B cell (primary cell): Measurements from ENCODE around the gene MKRN1. TPM values are rescaled to one million over a fixed set of nuclear protein-coding genes. Genes with fewer than 3 reads are reported as not detected.

ENCODE experiments used
- ATAC-seq: fragments of 200-7000 bp; cut with Tn5 transposase; one replicate; pipeline ENCODE4 v1.10.0; 2021; ENCODE audit warnings: low read depth, mild to moderate bottlenecking, moderate number of reproducible peaks, moderate library complexity
- CTCF ChIA-PET: fragments of 350-600 bp; sonication (Branson Sonifier 250); formaldehyde crosslinking; loops from one replicate; lab custom pipeline; 2021; ENCODE audit warnings: antibody characterized with exemption, inconsistent platforms; lab: Charles Lee
- POLR2A ChIA-PET: fragments of 350-600 bp; sonication (Branson Sonifier 250); formaldehyde crosslinking; loops from one replicate; lab custom pipeline; 2021; ENCODE audit warnings: antibody characterized with exemption; lab: Charles Lee
- DNase-seq: peaks from one replicate; pipeline ENCODE4 v3.0.0; 2013
- H2AFZ ChIP-seq: 2 replicates; pipeline ENCODE4 v1.6.1; 2012; ENCODE audit warnings: mild to moderate bottlenecking, low read depth, low read length; ENCODE audit not compliant: insufficient read depth, poor library complexity, severe bottlenecking
- H3K27ac ChIP-seq, 2 donors: 1 replicate in 1 of 2; 2 replicates in 1 of 2; pipeline ENCODE4 v1.5.1; 2012 to 2013; ENCODE audit warnings: low read length in 2 of 2, mild to moderate bottlenecking in 2 of 2, moderate library complexity in 1 of 2
- H3K27me3 ChIP-seq, 4 experiments: fragments of 200-600 bp in 1 of 4; sonication (generic) in 1 of 4; replicated peaks in 1 of 4; 1 replicate in 2 of 4; 2 replicates in 2 of 4; pipeline versions ENCODE4 v1.6.1 to v1.7.0; 2013 to 2016; ENCODE audit warnings: low read length in 3 of 4, mild to moderate bottlenecking in 2 of 4, mixed read lengths in 1 of 4, moderate library complexity in 1 of 4; ENCODE audit not compliant: insufficient read depth in 4 of 4, control insufficient read depth in 3 of 4; ENCODE audit errors: control extremely low read depth in 1 of 4
- H3K36me3 ChIP-seq, 2 experiments: replicated peaks in 1 of 2; 1 replicate in 1 of 2; 2 replicates in 1 of 2; pipeline versions ENCODE4 v1.6.1 to v1.7.1; 2013; ENCODE audit warnings: low read length in 1 of 2; ENCODE audit not compliant: insufficient read depth in 2 of 2, control insufficient read depth in 1 of 2; ENCODE audit errors: control extremely low read depth in 1 of 2, extremely low read depth in 1 of 2
- H3K4me1 ChIP-seq, 2 donors: fragments of 200-600 bp in 1 of 2; sonication (generic) in 1 of 2; 1 replicate in 1 of 2; 2 replicates in 1 of 2; pipeline versions ENCODE4 v1.5.1 to v1.6.1; 2013 to 2017; ENCODE audit warnings: low read length in 2 of 2; ENCODE audit not compliant: control insufficient read depth in 2 of 2, insufficient read depth in 2 of 2
- H3K4me2 ChIP-seq: replicated peaks from 2 replicates; pipeline ENCODE3; 2012; ENCODE audit warnings: mild to moderate bottlenecking, low read depth, low read length; ENCODE audit not compliant: poor library complexity, severe bottlenecking
- H3K4me3 ChIP-seq, 5 experiments: fragments of 200-600 bp in 1 of 5; sonication (generic) in 1 of 5; 1 replicate in 3 of 5; 2 replicates in 2 of 5; pipeline versions ENCODE4 v1.5.1 to v1.7.0; 2011 to 2016; ENCODE audit warnings: low read length in 4 of 5, mild to moderate bottlenecking in 4 of 5, low read depth in 2 of 5, control low read depth in 1 of 5, moderate library complexity in 1 of 5; ENCODE audit not compliant: insufficient read depth in 1 of 5; ENCODE audit errors: control extremely low read depth in 1 of 5, extremely low read depth in 1 of 5
- H3K79me2 ChIP-seq: fragments of 200-600 bp; sonication (generic); one replicate; pipeline ENCODE4 v1.6.0; 2016; ENCODE audit warnings: low read length; ENCODE audit not compliant: control insufficient read depth, insufficient read depth
- H3K9ac ChIP-seq: fragments of 200-600 bp; sonication (generic); 2 replicates; pipeline ENCODE4 v1.6.1; 2017; ENCODE audit warnings: mild to moderate bottlenecking, low read length, moderate library complexity
- H3K9me3 ChIP-seq, 3 donors: one replicate each; pipeline versions ENCODE4 v1.6.1 to v1.7.1; 2013; ENCODE audit warnings: low read length in 2 of 3; ENCODE audit not compliant: control insufficient read depth in 2 of 3, insufficient read depth in 1 of 3; ENCODE audit errors: control extremely low read depth in 1 of 3
- H4K20me1 ChIP-seq: 2 replicates; pipeline ENCODE4 v1.6.0; 2012; ENCODE audit warnings: mild to moderate bottlenecking, low read length; ENCODE audit not compliant: insufficient read depth, control insufficient read depth, poor library complexity, severe bottlenecking
- H3K27ac Mint-ChIP-seq: one replicate; pipeline ENCODE4 v1.8.0; 2021; ENCODE audit warnings: mixed read lengths
- H3K27me3 Mint-ChIP-seq: one replicate; pipeline ENCODE4 v1.8.0; 2021; ENCODE audit warnings: mixed read lengths
- H3K4me1 Mint-ChIP-seq: one replicate; pipeline ENCODE4 v1.8.0; 2021; ENCODE audit warnings: mixed read lengths
- H3K4me3 Mint-ChIP-seq: one replicate; pipeline ENCODE4 v1.8.0; 2021; ENCODE audit warnings: mixed read lengths
- H3K9me3 Mint-ChIP-seq: one replicate; pipeline ENCODE4 v1.8.0; 2022; ENCODE audit warnings: mixed read lengths; ENCODE audit not compliant: insufficient read depth
- CTCF ChIP-seq: fragments of 200-600 bp; IDR thresholded peaks from one replicate; pipeline ENCODE4 v1.8.0; 2022; ENCODE audit warnings: antibody characterized with exemption, mild to moderate bottlenecking
- EZH2 ChIP-seq: IDR thresholded peaks from 2 replicates; pipeline ENCODE4 v1.6.1; 2012; ENCODE audit warnings: borderline replicate concordance, low read depth, mild to moderate bottlenecking, moderate library complexity, low read length; ENCODE audit not compliant: insufficient read depth, poor library complexity, severe bottlenecking
- WGBS: methylation state at CpG from one replicate; pipeline ENCODE4 v1.1.5; 2013; ENCODE audit warnings: missing lambda C conversion rate; ENCODE audit not compliant: insufficient coverage; 5-methylcytosine and 5-hydroxymethylcytosine counted together
- intact Hi-C: fragments of 100-400 bp; cut with micrococcal nuclease; formaldehyde crosslinking; loops from one replicate; pipeline ENCODE4 v1.10.0; 2022
- polyA plus RNA-seq: library from polyadenylated mRNA; depleted of rRNA; stranded (reverse); fragments of >200 nt; gene quantifications from 2 replicates; pipeline ENCODE4 v1.2.3, GENCODE V29; 2012
- total RNA-seq, 2 donors: library from RNA; stranded (reverse); fragments of 120-200 nt in 1 of 2; gene quantifications; 1 replicate in 1 of 2; 2 replicates in 1 of 2; pipeline versions ENCODE4 v1.2.3 to v1.2.4, GENCODE V29; 2013 to 2022

MKRN1 gene
- total and polyA plus RNA-seq, 2 donors (not counting 1 experiment from before 2014, with no cell fraction given), result 41.9 to 147 TPM

GRCh38 chr7:140517546-140518369 lies 38.5 kb upstream of the MKRN1 start:
- Histone ChIP-seq H3K4me3 (no peak overlapping the region), H3K9ac (no peak overlapping the region), H3K4me1 (peaks cover 0 to 5% of the 10 kb centered on the region in 2 donors), H2AFZ (peak overlapping the region; percentile 47), H3K36me3 (no peaks in the 10 kb centered on the region), H3K9me3 (peaks cover 0 to 2% (median 0%) of the 10 kb centered on the region in 3 donors), H3K27ac (no peak overlapping the region), H3K27me3 (peaks cover 0 to 3% (median 0%) of the 10 kb centered on the region in 4 experiments), H3K79me2 (no peaks in the 10 kb centered on the region), H4K20me1 (no peaks in the 10 kb centered on the region), H3K4me2 (peak overlapping the region; percentile 33)
- ChIA-PET CTCF (interaction anchor here (0.6 to 6.2 kb wide), 18 partner anchors 10 to 1016 kb away, joined by 3 to 70 read pairs (median 5); partner anchors contain the start of gene MRPS33), POLR2A (no interaction called here)
- intact Hi-C loops, result loop anchor here (1.0 kb wide), 2 partner anchors 136 to 495 kb away; no protein-coding TSS in a partner anchor
- Mint-ChIP-seq H3K27me3 (peaks cover 21% of the 10 kb centered on the region), H3K9me3 (no peaks in the 10 kb centered on the region), H3K4me3 (peak overlapping the region; percentile 62), H3K4me1 (peaks cover 4% of the 10 kb centered on the region), H3K27ac (no peak overlapping the region)
- ATAC-seq (peak; percentile 67), DNase-seq (peak; percentile 76)
- 63% methylated on average over 30 of the region's 31 CpGs for WGBS
- peak; percentile 75 for TF ChIP-seq CTCF
- no peak for TF ChIP-seq EZH2
